Endodermal cell (in vitro differentiated cells): ENCODE data around the gene VOPP1. TPM values are rescaled to one million over a fixed set of nuclear protein-coding genes. Genes with fewer than 3 reads are reported as not detected.

Experiments used
- DNase-seq: peaks from one replicate; pipeline ENCODE4 v3.0.0-alpha.2; 2017
- H3K27ac ChIP-seq: 2 replicates; pipeline ENCODE4 v1.5.1; 2013; ENCODE audit warnings: mild to moderate bottlenecking, low read depth, low read length, moderate library complexity
- H3K27me3 ChIP-seq: 2 replicates; pipeline ENCODE4 v1.6.1; 2013; ENCODE audit warnings: mild to moderate bottlenecking, low read length, moderate library complexity; ENCODE audit not compliant: insufficient read depth, control insufficient read depth, poor library complexity, severe bottlenecking
- H3K36me3 ChIP-seq: 2 replicates; pipeline ENCODE4 v1.7.0; 2013; ENCODE audit warnings: mild to moderate bottlenecking, low read length, moderate library complexity; ENCODE audit not compliant: control insufficient read depth, insufficient read depth
- H3K4me1 ChIP-seq: one replicate; pipeline ENCODE4 v1.7.0; 2013; ENCODE audit warnings: low read length; ENCODE audit not compliant: control insufficient read depth, insufficient read depth
- H3K4me3 ChIP-seq: 2 replicates; pipeline ENCODE4 v1.5.1; 2013; ENCODE audit warnings: mild to moderate bottlenecking, low read length, moderate library complexity
- H3K9ac ChIP-seq: 2 replicates; pipeline ENCODE4 v1.6.1; 2013; ENCODE audit warnings: mild to moderate bottlenecking, low read length, moderate library complexity; ENCODE audit not compliant: poor library complexity, severe bottlenecking; ENCODE audit errors: extremely low read depth
- H3K9me3 ChIP-seq: 2 replicates; pipeline ENCODE4 v1.6.1; 2013; ENCODE audit warnings: mild to moderate bottlenecking, low read length, moderate library complexity; ENCODE audit not compliant: control insufficient read depth
- H3K27ac Mint-ChIP-seq: 2 replicates; pipeline ENCODE4 v1.8.0; 2020; ENCODE audit warnings: mixed read lengths
- H3K27me3 Mint-ChIP-seq: 2 replicates; pipeline ENCODE4 v1.8.0; 2021; ENCODE audit warnings: mild to moderate bottlenecking, mixed read lengths; ENCODE audit not compliant: insufficient read depth
- H3K36me3 Mint-ChIP-seq: 2 replicates; pipeline ENCODE4 v1.8.0; 2020; ENCODE audit warnings: low read depth, mixed read lengths
- H3K4me1 Mint-ChIP-seq: 2 replicates; pipeline ENCODE4 v1.8.0; 2020; ENCODE audit warnings: mixed read lengths
- H3K4me3 Mint-ChIP-seq: 2 replicates; pipeline ENCODE4 v1.8.0; 2020; ENCODE audit warnings: mild to moderate bottlenecking, moderate library complexity, mixed read lengths
- H3K9me3 Mint-ChIP-seq: 2 replicates; pipeline ENCODE4 v1.8.0; 2020; ENCODE audit warnings: mild to moderate bottlenecking, mixed read lengths
- WGBS, 2 experiments: methylation state at CpG; one replicate each; pipeline versions ENCODE4 v1.1.5 to v1.1.7; 2013; ENCODE audit warnings: missing lambda C conversion rate in 2 of 2, mixed read lengths in 1 of 2; ENCODE audit not compliant: insufficient coverage in 1 of 2, insufficient read length in 1 of 2; 5-methylcytosine and 5-hydroxymethylcytosine counted together
- total RNA-seq, 2 donors: library from RNA; stranded (reverse); fragmentation: NEBNext Ultra II Directional in 1 of 2; extraction: Animal tissue kit (Norgen Biotek cat#: 25700) in 1 of 2; gene quantifications; 2 replicates in 1 of 2; 3 replicates in 1 of 2; pipeline ENCODE4 v1.2.1, GENCODE V29; 2021
- TF ChIP-seq, protein P1 (sequence below): fragments of 200-600 bp; sonication (generic); conservative IDR thresholded peaks from 2 replicates; pipeline ENCODE4 v1.5.0; 2021; ENCODE audit warnings: antibody characterized with exemption, mild to moderate bottlenecking

Gene VOPP1
- total RNA-seq, 2 donors from 2014 or later: 48.8 to 53.6 TPM

DNA sequence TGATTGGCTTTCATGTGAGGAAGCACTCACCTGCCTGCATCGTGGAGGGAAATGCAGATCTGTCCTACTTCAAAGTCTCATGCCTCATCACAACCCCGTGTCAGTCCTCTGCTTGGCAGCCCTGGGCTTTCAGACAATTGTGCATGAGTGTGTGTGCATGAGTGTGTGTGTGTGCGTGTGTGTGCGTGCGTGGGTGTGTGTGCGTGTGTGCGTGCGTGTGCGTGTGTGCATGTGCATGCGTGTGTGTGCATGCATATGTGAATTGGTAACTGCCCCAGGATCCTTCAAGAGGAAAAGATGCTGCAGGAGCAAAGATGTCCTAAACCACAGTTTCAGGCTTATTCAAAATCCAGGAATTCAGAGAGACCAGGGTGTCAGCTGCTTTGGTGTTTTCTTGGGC is 135.8 kb downstream of the VOPP1 start:
- peaks cover 7% of the 10 kb centered on the region for H3K27me3 Mint-ChIP-seq
- H3K4me1 Mint-ChIP-seq: peaks cover 8% of the 10 kb centered on the region
- H3K4me1 ChIP-seq: peaks cover 5% of the 10 kb centered on the region
- H3K36me3 Mint-ChIP-seq: no peaks in the 10 kb centered on the region
- no peak overlapping the region for H3K27ac ChIP-seq
- no peak overlapping the region for H3K9ac ChIP-seq
- TF ChIP-seq, protein P1, sequence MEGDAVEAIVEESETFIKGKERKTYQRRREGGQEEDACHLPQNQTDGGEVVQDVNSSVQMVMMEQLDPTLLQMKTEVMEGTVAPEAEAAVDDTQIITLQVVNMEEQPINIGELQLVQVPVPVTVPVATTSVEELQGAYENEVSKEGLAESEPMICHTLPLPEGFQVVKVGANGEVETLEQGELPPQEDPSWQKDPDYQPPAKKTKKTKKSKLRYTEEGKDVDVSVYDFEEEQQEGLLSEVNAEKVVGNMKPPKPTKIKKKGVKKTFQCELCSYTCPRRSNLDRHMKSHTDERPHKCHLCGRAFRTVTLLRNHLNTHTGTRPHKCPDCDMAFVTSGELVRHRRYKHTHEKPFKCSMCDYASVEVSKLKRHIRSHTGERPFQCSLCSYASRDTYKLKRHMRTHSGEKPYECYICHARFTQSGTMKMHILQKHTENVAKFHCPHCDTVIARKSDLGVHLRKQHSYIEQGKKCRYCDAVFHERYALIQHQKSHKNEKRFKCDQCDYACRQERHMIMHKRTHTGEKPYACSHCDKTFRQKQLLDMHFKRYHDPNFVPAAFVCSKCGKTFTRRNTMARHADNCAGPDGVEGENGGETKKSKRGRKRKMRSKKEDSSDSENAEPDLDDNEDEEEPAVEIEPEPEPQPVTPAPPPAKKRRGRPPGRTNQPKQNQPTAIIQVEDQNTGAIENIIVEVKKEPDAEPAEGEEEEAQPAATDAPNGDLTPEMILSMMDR: no peak
- H3K27me3 ChIP-seq: no peaks in the 10 kb centered on the region
- H3K9me3 ChIP-seq: no peaks in the 10 kb centered on the region
- H3K36me3 ChIP-seq: peaks cover 6% of the 10 kb centered on the region
- H3K4me3 ChIP-seq: no peak overlapping the region
- no peak overlapping the region for H3K4me3 Mint-ChIP-seq
- no peaks in the 10 kb centered on the region for H3K9me3 Mint-ChIP-seq
- DNase-seq: no peak
- 93% methylated on average over 9 to 10 of the region's 10 CpGs for WGBS, 2 experiments
- H3K27ac Mint-ChIP-seq: no peak overlapping the region

DNA sequence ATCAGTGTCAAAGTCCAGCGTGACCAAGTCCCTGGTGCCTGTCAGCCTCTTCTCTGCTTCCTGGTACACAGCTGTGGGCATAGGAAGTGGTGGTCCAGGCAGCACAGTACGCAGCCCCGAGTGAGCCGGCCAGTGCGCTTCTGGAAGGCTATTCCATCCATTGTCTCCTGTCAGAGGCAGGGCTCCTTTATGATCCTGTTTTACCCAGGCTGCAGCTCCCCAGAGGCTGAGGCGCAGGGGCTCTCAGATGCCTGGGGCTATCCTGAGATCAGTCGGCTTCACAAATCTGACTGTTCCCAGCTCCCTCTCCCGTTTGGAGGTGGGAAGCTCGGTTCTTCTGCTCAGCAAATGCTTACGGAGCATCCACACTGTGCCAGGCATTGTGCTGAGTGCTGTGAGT is 136.8 kb downstream of the VOPP1 start:
- Mint-ChIP-seq H3K4me3 (no peak overlapping the region), H3K36me3 (no peaks in the 10 kb centered on the region), H3K27ac (no peak overlapping the region), H3K27me3 (peaks cover 7% of the 10 kb centered on the region), H3K9me3 (no peaks in the 10 kb centered on the region), H3K4me1 (peaks cover 8% of the 10 kb centered on the region)
- WGBS, 2 experiments: 93 to 95% methylated on average over 5 to 10 of the region's 10 CpGs
- TF ChIP-seq, protein P1: no peak
- no peak overlapping the region for H3K27ac ChIP-seq
- H3K4me3 ChIP-seq: no peak overlapping the region
- DNase-seq: no peak
- H3K27me3 ChIP-seq: no peaks in the 10 kb centered on the region
- H3K4me1 ChIP-seq: peaks cover 5% of the 10 kb centered on the region
- no peaks in the 10 kb centered on the region for H3K9me3 ChIP-seq
- H3K36me3 ChIP-seq: peaks cover 10% of the 10 kb centered on the region
- no peak overlapping the region for H3K9ac ChIP-seq

DNA sequence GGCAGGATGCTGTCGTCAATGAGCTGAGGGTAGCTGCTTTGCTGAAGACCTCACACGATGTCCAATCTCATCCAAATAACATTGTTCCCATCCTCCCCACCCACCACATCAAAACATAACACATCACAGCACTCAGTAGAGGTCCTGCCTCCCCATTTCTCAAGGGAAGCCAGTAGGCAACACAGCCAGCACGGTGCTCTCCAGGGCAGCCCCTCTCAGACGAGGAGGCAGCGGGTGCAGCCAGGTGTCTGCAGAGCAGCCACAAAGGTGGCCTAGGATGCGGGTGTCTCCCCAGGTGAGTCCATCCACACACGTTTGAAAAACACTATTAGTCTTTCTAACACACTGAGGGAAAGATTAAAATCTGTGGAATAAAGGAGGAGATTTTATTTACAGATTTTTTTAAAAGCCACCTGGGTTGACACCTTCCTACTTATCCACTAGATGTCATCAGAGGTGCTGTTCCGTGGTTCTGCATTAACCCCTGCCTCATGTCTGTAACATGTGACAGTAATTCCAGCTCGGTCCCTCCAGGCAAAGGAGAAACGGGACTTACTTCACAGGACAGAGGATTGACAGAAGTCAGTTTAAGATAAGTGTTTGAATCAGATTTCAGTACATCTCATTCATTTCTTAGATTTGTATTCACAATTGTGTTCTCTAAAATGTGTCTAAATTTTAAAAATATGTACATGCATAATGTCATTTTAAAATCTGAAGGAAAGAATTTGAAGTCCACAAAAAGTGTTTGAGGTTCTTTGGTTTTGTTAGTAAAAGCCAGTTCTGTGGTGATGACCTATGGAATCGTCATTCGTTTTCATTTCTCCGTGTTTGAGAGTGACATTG is 139.1 kb downstream of the VOPP1 start:
- H3K36me3 ChIP-seq: peaks cover 15% of the 10 kb centered on the region
- H3K27ac ChIP-seq: no peak overlapping the region
- DNase-seq: peak; percentile 67
- 74 to 85% methylated on average over 5 to 12 of the region's 13 CpGs for whole genome bisulfite sequencing, 2 experiments
- Mint-ChIP-seq H3K4me3 (no peak overlapping the region), H3K4me1 (peaks cover 4% of the 10 kb centered on the region), H3K9me3 (no peaks in the 10 kb centered on the region), H3K36me3 (no peaks in the 10 kb centered on the region), H3K27ac (peak overlapping the region; percentile 8), H3K27me3 (no peaks in the 10 kb centered on the region)
- no peak overlapping the region for H3K9ac ChIP-seq
- TF ChIP-seq, protein P1: peak; percentile 78
- peaks cover 5% of the 10 kb centered on the region for H3K4me1 ChIP-seq
- no peak overlapping the region for H3K4me3 ChIP-seq
- H3K9me3 ChIP-seq: no peaks in the 10 kb centered on the region
- no peaks in the 10 kb centered on the region for H3K27me3 ChIP-seq
